ENCODE results near the gene RBPJL.

DNA sequence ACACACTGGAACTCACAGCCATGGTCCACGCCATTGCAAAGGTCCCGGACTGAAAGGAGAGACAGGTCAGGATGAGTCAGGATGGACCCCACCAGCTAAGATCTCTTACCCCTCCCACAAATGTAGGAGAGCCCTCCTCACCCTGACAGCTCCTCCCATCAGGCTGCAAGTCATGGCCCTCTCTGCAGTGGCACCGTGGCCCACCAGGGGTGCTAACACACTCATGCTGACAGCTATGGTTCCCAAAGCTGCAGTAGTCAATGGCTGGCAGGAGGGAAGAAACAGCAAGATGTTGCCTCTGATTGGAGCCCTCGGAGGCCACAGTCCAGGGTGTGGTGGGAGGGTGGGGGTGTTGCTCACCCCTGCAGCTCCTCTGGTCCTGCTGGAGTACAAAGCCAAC, 5.7 kb upstream of the RBPJL start:
- TF ChIP-seq ARNTL (CRISPR knock-in tag; IDR thresholded peaks at IDR 0.05; ENCODE audit: borderline replicate concordance, low read depth): no peak
- no peak for TF ChIP-seq SNAI2 (CRISPR knock-in tag; IDR thresholded peaks at IDR 0.05)
- no peak for TF ChIP-seq TOX (CRISPR knock-in tag; IDR thresholded peaks at IDR 0.05; ENCODE audit: borderline replicate concordance)
- no peak for TF ChIP-seq GLIS3 (CRISPR knock-in tag; IDR thresholded peaks at IDR 0.05)
- TF ChIP-seq ZFP3 (CRISPR knock-in tag; IDR thresholded peaks at IDR 0.05): no peak
- no peak for TF ChIP-seq PPARA (CRISPR knock-in tag; IDR thresholded peaks at IDR 0.05; ENCODE audit: borderline replicate concordance)
- no peak for TF ChIP-seq ESRRG (CRISPR knock-in tag; IDR thresholded peaks at IDR 0.05)
- TF ChIP-seq ZNF8 (CRISPR knock-in tag; IDR thresholded peaks at IDR 0.05): no peak
- no peak for TF ChIP-seq ZC3H10 (CRISPR knock-in tag; IDR thresholded peaks at IDR 0.05)
- TF ChIP-seq, protein P1, sequence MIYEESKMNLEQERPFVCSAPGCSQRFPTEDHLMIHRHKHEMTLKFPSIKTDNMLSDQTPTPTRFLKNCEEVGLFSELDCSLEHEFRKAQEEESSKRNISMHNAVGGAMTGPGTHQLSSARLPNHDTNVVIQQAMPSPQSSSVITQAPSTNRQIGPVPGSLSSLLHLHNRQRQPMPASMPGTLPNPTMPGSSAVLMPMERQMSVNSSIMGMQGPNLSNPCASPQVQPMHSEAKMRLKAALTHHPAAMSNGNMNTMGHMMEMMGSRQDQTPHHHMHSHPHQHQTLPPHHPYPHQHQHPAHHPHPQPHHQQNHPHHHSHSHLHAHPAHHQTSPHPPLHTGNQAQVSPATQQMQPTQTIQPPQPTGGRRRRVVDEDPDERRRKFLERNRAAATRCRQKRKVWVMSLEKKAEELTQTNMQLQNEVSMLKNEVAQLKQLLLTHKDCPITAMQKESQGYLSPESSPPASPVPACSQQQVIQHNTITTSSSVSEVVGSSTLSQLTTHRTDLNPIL (CRISPR knock-in tag; IDR thresholded peaks at IDR 0.05; ENCODE audit: low read depth): no peak

All from SK-N-SH treated with all-trans-retinoic acid at 6 μM for 48 hours (cell line).